HepG2 (cell line): ENCODE data around the gene RALY. TPM values are rescaled to one million over a fixed set of nuclear protein-coding genes. Genes with fewer than 3 reads are reported as not detected.

ENCODE experiments used
- CEBPZ ChIP-seq: IDR thresholded peaks from 2 replicates; pipeline ENCODE4 v1.6.1; 2012; ENCODE audit warnings: low read length, improper control_type of control experiment
- LBX2 ChIP-seq: sonication (generic); formaldehyde crosslinking; IDR thresholded peaks from 2 replicates; pipeline ENCODE4 v1.5.0; 2020; ENCODE audit warnings: missing genetic modification reagents, mild to moderate bottlenecking, borderline replicate concordance
- MXD4 ChIP-seq: IDR thresholded peaks from 2 replicates; pipeline ENCODE4 v1.6.1; 2016; ENCODE audit warnings: mild to moderate bottlenecking, missing biosample characterization, missing genetic modification reagents
- PRDM4 ChIP-seq: sonication (generic); formaldehyde crosslinking; IDR thresholded peaks from 2 replicates; pipeline ENCODE4 v1.9.0; 2021; ENCODE audit warnings: missing genetic modification reagents, borderline replicate concordance
- SP140L ChIP-seq: sonication (generic); formaldehyde crosslinking; IDR thresholded peaks from 2 replicates; pipeline ENCODE4 v1.4.0; 2020; ENCODE audit warnings: missing genetic modification reagents, borderline replicate concordance
- ZNF143 ChIP-seq: sonication (generic); formaldehyde crosslinking; IDR thresholded peaks from 2 replicates; pipeline ENCODE4 v1.4.0; 2020; ENCODE audit warnings: missing genetic modification reagents
- ZNF362 ChIP-seq: sonication (generic); formaldehyde crosslinking; IDR thresholded peaks from 2 replicates; pipeline ENCODE4 v1.4.0; 2020; ENCODE audit warnings: missing genetic modification reagents, mild to moderate bottlenecking, borderline replicate concordance
- ZNF431 ChIP-seq: sonication (generic); formaldehyde crosslinking; IDR thresholded peaks from 2 replicates; pipeline ENCODE4 v1.9.0; 2022; ENCODE audit warnings: missing genetic modification reagents, low read depth, mild to moderate bottlenecking, borderline replicate concordance
- ZNF770 ChIP-seq: sonication (generic); formaldehyde crosslinking; IDR thresholded peaks from 2 replicates; pipeline ENCODE4 v1.5.0; 2020; ENCODE audit warnings: mild to moderate bottlenecking, missing genetic modification reagents
- ZSCAN29 ChIP-seq: sonication (generic); formaldehyde crosslinking; conservative IDR thresholded peaks from 2 replicates; pipeline ENCODE4 v1.4.0; 2020; ENCODE audit warnings: mild to moderate bottlenecking, missing genetic modification reagents
- polyA plus RNA-seq, 8 experiments: library from polyadenylated mRNA; depleted of rRNA in 3 of 8; stranded (reverse) in 7 of 8; unstranded in 1 of 8; fragments of >200 nt; fragmentation: Illumina TruSeq in 4 of 8; extraction: Trizol in 4 of 8; gene quantifications; 2 replicates each; pipeline versions ENCODE4 v1.2.1 to v1.2.3, GENCODE V29; 2011 to 2016; ENCODE audit warnings: low read depth in 4 of 8, missing spikeins in 1 of 8, mixed read lengths in 1 of 8; ENCODE audit not compliant: insufficient read depth in 1 of 8
- total RNA-seq, 5 experiments: library from RNA; depleted of rRNA; stranded (reverse); fragments of >200 nt; fragmentation: Illumina TruSeq; extraction: Trizol; gene quantifications; 2 replicates each; pipeline ENCODE4 v1.2.3, GENCODE V29; 2016; ENCODE audit warnings: low read depth in 1 of 5

Gene RALY
- total and polyA plus RNA-seq, 2 of the 13 experiments (the other 11 are each of a cell fraction or from before 2014, with no cell fraction given), result 178 to 186 TPM

- no peak for TF ChIP-seq PRDM4 (CRISPR knock-in tag)
- TF ChIP-seq CEBPZ, result no peak
- no peak for TF ChIP-seq ZNF143 (CRISPR knock-in tag)
- TF ChIP-seq LBX2 (CRISPR knock-in tag), result no peak
- TF ChIP-seq SP140L, result no peak
- TF ChIP-seq ZNF770 (CRISPR knock-in tag), result peak; percentile 58; the same call in 1 of the 2 replicates
- TF ChIP-seq ZNF362 (CRISPR knock-in tag), result no peak
- TF ChIP-seq MXD4, result no peak
- TF ChIP-seq ZSCAN29 (CRISPR knock-in tag), result no peak
- TF ChIP-seq ZNF431 (CRISPR knock-in tag), result no peak
Observed at GRCh38 chr20:34098570-34098969, 104.9 kb downstream of the RALY start (continued).
